OCI-LY1 (cell line): Measurements from ENCODE around the gene LIX1L.

Experiments
- H2AFZ ChIP-seq: fragments of 200-600 bp; sonication (generic), shearing (Covaris generic); 2 replicates; pipeline ENCODE4 v1.6.0; 2014; ENCODE audit warnings: antibody characterized with exemption, mild to moderate bottlenecking, low read length
- H3F3A ChIP-seq: fragments of 200-600 bp; sonication (generic), shearing (Covaris generic); 2 replicates; pipeline ENCODE4 v1.6.0; 2014; ENCODE audit warnings: mild to moderate bottlenecking, antibody characterized with exemption, low read length, moderate library complexity; ENCODE audit not compliant: insufficient read depth
- H3K27ac ChIP-seq: fragments of 200-600 bp; sonication (generic); 2 replicates; pipeline ENCODE4 v1.5.1; 2014; ENCODE audit warnings: low read length, mixed run types, mild to moderate bottlenecking, low read depth; ENCODE audit not compliant: poor library complexity, severe bottlenecking
- H3K27me3 ChIP-seq: fragments of 200-600 bp; sonication (generic); 2 replicates; pipeline ENCODE4 v1.6.0; 2014; ENCODE audit warnings: antibody characterized with exemption, mild to moderate bottlenecking, low read length, moderate library complexity; ENCODE audit not compliant: insufficient read depth
- H3K36me3 ChIP-seq: fragments of 200-600 bp; sonication (generic); 2 replicates; pipeline ENCODE4 v1.6.1; 2014; ENCODE audit warnings: mild to moderate bottlenecking, antibody characterized with exemption, low read length, moderate library complexity, mixed read lengths; ENCODE audit not compliant: insufficient read depth
- H3K4me1 ChIP-seq: fragments of 200-600 bp; sonication (generic); 2 replicates; pipeline ENCODE4 v1.5.1; 2014; ENCODE audit warnings: mild to moderate bottlenecking, low read length, moderate library complexity; ENCODE audit not compliant: insufficient read depth, severe bottlenecking
- H3K4me2 ChIP-seq: fragments of 200-600 bp; sonication (generic), shearing (Covaris generic); 2 replicates; pipeline ENCODE4 v1.6.1; 2014; ENCODE audit warnings: low read length
- H3K4me3 ChIP-seq: fragments of 200-600 bp; sonication (generic); 2 replicates; pipeline ENCODE4 v1.5.1; 2014; ENCODE audit warnings: low read length, low read depth, mild to moderate bottlenecking, mixed read lengths; ENCODE audit not compliant: poor library complexity, severe bottlenecking
- H3K79me2 ChIP-seq: fragments of 200-600 bp; shearing (Covaris generic); 2 replicates; pipeline ENCODE4 v1.6.1; 2016; ENCODE audit warnings: mixed run types, low read length, mixed read lengths; ENCODE audit not compliant: insufficient read depth
- H3K9ac ChIP-seq: fragments of 200-600 bp; sonication (generic), shearing (Covaris generic); 2 replicates; pipeline ENCODE4 v1.6.1; 2014; ENCODE audit warnings: mild to moderate bottlenecking, low read length, mixed read lengths
- H3K9me2 ChIP-seq: fragments of 200-600 bp; sonication (generic), shearing (Covaris generic); 2 replicates; pipeline ENCODE4 v1.6.1; 2014; ENCODE audit warnings: low read depth, mild to moderate bottlenecking, low read length, mixed read lengths
- H3K9me3 ChIP-seq: fragments of 200-600 bp; shearing (Covaris generic); 2 replicates; pipeline ENCODE4 v1.6.1; 2014; ENCODE audit warnings: low read length, mixed read lengths
- H4K20me1 ChIP-seq: fragments of 200-600 bp; sonication (generic), shearing (Covaris generic); 2 replicates; pipeline ENCODE4 v1.6.0; 2016; ENCODE audit warnings: mild to moderate bottlenecking, low read length; ENCODE audit not compliant: insufficient read depth
- EZH2 ChIP-seq: fragments of 200-600 bp; sonication (generic), shearing (Covaris generic); IDR thresholded peaks from 2 replicates; pipeline ENCODE4 v1.8.0; 2017; ENCODE audit warnings: borderline replicate concordance, mixed run types, mild to moderate bottlenecking, antibody characterized with exemption, low read length, moderate library complexity, mixed read lengths
- TF ChIP-seq, protein P1 (sequence below): fragments of 200-600 bp; sonication (generic), shearing (Covaris generic); IDR thresholded peaks from 2 replicates; pipeline ENCODE4 v1.5.1; 2017; ENCODE audit warnings: mild to moderate bottlenecking, antibody characterized with exemption, low read length, moderate library complexity, mixed read lengths

LIX1L gene

DNA sequence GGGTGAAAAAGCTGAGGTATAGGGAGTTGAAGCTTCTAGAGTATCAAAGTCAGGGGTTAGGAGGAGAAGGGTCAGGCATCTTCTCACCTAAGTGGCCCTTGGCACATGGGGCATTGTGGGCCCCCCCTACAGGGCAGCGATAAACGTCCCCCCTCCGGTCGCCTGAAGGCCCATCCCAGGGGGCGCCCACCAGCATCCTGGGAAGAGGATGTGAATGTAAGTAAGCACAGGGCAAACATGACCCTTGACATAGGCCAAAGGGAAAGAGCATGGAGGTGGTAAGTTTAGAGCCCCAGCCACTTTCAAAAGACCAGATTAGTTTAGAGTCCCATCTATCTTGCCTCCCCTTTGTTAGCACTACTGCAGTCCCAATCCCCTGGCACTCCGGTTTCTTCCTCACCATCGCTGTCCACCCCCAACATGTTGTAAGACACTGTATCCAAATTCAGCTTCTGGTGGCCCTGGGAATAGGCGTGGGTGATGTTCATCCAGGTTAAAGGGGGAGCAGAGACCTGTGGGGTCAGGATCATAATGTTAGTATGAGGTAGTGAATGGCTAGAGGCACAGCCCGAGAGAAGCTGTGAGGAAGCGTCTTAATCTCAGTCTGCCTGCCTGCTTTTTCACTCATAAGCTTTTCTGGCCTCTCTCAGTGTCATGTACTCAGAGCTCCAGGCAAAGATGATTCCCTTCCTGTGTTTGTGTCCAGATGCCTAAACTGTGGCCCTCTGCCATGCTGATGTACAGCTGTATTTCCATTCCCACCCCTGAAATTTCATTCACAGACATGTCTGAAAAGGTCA is 50.7 kb downstream of the LIX1L start:
- no peak for TF ChIP-seq EZH2
- H3K36me3 ChIP-seq: peaks cover 16% of the 10 kb centered on the region; the same call in 1 of the 2 replicates
- no peak overlapping the region for H2AFZ ChIP-seq
- H3K27ac ChIP-seq: no peak overlapping the region
- H3K4me3 ChIP-seq: no peak overlapping the region
- H3K9ac ChIP-seq: no peak overlapping the region
- H3K4me2 ChIP-seq: no peak overlapping the region
- no peaks in the 10 kb centered on the region for H3K9me2 ChIP-seq
- H3K4me1 ChIP-seq: no peaks in the 10 kb centered on the region
- no peaks in the 10 kb centered on the region for H3K79me2 ChIP-seq
- H3K9me3 ChIP-seq: no peaks in the 10 kb centered on the region
- no peaks in the 10 kb centered on the region; the same call in 1 of the 2 replicates for H3F3A ChIP-seq
- H3K27me3 ChIP-seq: no peaks in the 10 kb centered on the region
- H4K20me1 ChIP-seq: no peaks in the 10 kb centered on the region

DNA sequence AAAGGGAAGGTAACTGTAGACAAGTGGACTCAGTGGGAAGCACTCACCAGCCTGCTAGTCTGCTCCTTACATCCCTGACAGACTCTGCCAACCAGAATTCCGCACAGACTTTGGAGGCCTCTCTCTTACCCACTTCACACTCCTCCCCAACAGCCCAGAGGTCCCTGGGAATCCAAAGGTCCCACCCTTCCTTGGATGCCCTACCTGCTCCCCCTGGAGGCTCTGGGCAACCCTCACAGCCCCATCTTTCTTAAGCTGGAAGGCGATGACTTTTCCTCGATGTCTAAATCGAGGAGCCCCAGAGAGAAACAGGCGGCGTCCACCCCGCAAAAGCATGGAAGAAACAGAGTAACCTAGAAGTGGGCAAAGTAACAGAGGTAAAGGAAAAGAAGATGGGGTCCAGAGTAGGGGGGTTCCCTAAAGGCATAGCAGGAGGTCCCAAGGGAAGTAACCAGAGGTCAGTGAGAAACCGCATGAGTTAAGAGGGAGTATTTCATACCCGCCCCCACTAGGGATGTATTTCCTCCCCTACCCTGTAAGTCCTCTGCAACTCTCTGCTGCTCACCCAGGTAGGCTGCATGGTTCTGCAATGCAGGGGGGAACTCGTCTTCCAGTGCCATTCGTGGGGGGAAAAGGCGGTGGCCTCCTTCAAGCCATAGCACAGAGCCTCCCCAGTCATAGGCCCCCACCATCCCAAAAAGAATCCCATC is 56.4 kb downstream of the LIX1L start:
- no peaks in the 10 kb centered on the region for H3K9me2 ChIP-seq
- no peaks in the 10 kb centered on the region for H3K9me3 ChIP-seq
- H3K4me1 ChIP-seq: no peaks in the 10 kb centered on the region
- H3K4me3 ChIP-seq: no peak overlapping the region
- H4K20me1 ChIP-seq: no peaks in the 10 kb centered on the region
- H3K4me2 ChIP-seq: no peak overlapping the region
- TF ChIP-seq, protein P1, sequence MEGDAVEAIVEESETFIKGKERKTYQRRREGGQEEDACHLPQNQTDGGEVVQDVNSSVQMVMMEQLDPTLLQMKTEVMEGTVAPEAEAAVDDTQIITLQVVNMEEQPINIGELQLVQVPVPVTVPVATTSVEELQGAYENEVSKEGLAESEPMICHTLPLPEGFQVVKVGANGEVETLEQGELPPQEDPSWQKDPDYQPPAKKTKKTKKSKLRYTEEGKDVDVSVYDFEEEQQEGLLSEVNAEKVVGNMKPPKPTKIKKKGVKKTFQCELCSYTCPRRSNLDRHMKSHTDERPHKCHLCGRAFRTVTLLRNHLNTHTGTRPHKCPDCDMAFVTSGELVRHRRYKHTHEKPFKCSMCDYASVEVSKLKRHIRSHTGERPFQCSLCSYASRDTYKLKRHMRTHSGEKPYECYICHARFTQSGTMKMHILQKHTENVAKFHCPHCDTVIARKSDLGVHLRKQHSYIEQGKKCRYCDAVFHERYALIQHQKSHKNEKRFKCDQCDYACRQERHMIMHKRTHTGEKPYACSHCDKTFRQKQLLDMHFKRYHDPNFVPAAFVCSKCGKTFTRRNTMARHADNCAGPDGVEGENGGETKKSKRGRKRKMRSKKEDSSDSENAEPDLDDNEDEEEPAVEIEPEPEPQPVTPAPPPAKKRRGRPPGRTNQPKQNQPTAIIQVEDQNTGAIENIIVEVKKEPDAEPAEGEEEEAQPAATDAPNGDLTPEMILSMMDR: no peak
- no peak for TF ChIP-seq EZH2
- H3K27ac ChIP-seq: no peak overlapping the region
- no peaks in the 10 kb centered on the region for H3K27me3 ChIP-seq
- H2AFZ ChIP-seq: no peak overlapping the region
- no peaks in the 10 kb centered on the region for H3K79me2 ChIP-seq
- no peak overlapping the region for H3K9ac ChIP-seq
- no peaks in the 10 kb centered on the region for H3K36me3 ChIP-seq
- H3F3A ChIP-seq: no peaks in the 10 kb centered on the region

DNA sequence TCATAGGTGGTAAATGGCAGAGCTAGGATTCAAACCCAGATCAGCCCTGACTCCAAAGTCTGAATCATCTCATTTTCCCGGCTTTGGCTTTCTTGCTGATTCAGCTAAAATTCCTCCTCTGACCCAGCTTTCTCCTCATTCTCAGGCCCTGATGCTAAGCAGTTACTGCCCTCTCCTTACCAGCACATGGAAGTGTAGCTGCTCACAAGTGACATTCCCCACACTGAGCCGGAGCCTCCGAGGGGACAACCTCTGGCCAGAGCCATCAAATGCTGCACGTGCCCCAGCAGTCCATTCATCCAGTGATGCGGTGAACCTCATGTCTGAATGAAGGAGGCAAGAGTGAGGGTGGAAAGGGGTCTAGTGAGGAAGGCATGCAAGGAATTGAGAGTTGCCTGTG is 59.1 kb downstream of the LIX1L start:
- no peak for TF ChIP-seq EZH2
- Histone ChIP-seq H3K9me2 (no peaks in the 10 kb centered on the region), H3K9ac (no peak overlapping the region), H2AFZ (no peak overlapping the region), H3K4me2 (no peak overlapping the region), H3K79me2 (no peaks in the 10 kb centered on the region), H3K4me3 (no peak overlapping the region), H3K4me1 (no peaks in the 10 kb centered on the region), H3K27ac (no peak overlapping the region), H3K27me3 (no peaks in the 10 kb centered on the region), H3K9me3 (no peaks in the 10 kb centered on the region), H3F3A (no peaks in the 10 kb centered on the region), H3K36me3 (no peaks in the 10 kb centered on the region), H4K20me1 (no peaks in the 10 kb centered on the region)

DNA sequence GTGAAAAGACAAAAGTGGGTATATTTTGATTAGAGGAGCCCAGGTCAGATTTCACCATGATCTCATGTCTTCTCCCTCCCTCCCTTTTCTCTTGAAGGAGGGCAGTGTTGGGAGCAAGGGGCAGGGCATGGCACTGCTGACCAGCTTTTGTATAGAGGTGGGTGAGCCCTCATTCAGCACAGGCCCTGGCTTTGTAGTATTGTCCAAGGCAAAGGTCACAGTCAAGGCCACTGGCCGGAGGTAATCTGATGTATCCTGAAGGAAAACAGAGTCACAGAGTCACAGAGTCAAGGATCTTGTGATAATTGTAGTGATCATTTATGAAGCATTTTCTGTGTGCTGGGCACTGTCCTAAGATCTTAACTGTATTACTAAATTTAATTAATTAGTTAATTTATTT is 59.8 kb downstream of the LIX1L start:
- no peak for TF ChIP-seq EZH2
- TF ChIP-seq, protein P1: no peak

More for the DNA sequence above, 59.8 kb downstream of the LIX1L start:
- Histone ChIP-seq H3K9me3 (no peaks in the 10 kb centered on the region), H3K9me2 (no peaks in the 10 kb centered on the region), H3K4me3 (no peak overlapping the region), H3F3A (no peaks in the 10 kb centered on the region), H3K27me3 (no peaks in the 10 kb centered on the region), H2AFZ (no peak overlapping the region), H3K36me3 (no peaks in the 10 kb centered on the region), H3K4me2 (no peak overlapping the region), H3K4me1 (no peaks in the 10 kb centered on the region), H4K20me1 (no peaks in the 10 kb centered on the region), H3K27ac (no peak overlapping the region), H3K79me2 (no peaks in the 10 kb centered on the region), H3K9ac (no peak overlapping the region)
